HG03060 (cell line): ENCODE results near the gene INS.

Source experiments
- ATAC-seq: cut with Tn5 transposase; IDR thresholded peaks from one replicate; pipeline ENCODE4 v1.9.1; 2021; ENCODE audit warnings: low read depth, moderate number of reproducible peaks; ENCODE audit not compliant: unreplicated experiment

Gene INS

DNA sequence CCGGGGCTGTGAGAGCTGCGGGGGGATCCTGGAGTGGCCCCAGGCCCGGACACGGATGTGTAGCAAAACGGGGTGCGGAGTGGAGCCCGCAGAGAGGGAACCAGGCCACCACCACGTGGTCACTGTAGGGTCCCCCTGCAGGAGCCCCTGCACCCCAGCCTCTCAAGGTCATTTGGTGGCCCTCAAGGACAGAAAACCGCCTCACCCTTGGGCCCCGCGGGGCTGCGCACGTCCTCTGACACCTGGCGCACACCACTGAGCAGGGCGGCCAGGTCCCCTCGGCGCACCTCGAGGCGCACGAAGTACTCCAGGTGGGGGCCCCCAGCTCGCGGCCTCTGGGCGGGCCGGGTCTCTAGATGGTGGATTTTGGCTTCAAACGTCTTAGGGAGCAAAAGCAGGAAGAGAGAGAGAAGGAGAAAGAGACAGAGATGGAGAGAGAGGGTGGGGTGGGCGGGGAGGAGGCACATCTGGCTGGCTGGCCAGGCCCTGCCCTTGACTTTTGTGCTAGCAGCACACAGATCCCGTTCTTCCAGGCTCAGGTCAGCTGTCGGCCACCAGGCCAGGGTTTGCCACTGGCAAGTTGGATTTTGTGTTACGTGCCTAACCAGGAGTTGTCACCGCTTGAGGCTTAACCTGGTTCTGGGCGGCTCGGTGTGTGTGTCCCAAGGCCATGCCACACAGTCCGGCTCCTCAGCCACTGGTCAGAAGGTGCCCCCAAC, 7.4 kb upstream of the INS start:
- no peak for ATAC-seq

DNA sequence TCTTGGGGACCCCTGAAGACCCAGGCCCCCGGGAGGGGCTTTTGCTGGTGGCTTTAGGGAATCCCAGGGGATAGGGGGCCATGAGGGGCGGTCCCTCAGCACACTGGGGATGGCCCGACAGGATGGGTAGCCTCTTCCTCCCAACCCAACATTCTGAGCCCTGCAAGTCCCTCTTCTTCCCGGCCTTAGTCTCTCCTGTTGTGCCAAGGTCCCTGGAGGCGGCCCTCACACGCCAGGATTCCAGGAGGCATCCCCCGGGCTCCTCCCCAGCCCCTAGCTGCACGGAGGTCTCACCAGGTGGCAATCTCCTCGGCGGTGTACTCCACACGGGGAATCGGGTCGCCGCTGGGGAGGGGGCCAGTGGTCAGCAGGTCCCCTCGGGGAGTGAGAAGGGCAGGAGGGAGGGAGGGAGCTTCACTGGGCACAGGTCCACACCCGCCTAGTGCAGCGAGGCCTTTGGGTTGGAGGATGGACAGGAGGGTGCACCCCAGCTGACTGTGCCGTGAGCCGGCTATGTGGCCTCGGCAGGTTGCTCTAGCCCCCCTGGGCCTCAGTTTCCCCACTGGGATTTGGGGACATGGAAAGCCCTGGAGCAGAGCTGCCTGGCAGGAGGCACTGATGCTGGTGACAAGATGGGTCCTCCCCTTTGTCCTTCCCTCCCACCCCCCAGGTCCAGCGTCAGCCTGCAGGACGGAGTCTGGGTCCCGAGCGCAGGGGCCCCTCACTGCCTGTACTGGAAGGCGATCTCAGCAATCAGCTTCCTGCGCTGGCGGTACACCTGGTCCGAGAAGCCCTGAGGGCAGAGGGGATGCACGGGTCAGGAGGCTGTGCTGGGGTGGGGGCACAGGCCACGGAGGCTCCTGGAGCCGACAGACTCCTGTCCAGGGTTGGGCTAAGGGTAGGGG, 6.4 kb upstream of the INS start:
- no peak for ATAC-seq

DNA sequence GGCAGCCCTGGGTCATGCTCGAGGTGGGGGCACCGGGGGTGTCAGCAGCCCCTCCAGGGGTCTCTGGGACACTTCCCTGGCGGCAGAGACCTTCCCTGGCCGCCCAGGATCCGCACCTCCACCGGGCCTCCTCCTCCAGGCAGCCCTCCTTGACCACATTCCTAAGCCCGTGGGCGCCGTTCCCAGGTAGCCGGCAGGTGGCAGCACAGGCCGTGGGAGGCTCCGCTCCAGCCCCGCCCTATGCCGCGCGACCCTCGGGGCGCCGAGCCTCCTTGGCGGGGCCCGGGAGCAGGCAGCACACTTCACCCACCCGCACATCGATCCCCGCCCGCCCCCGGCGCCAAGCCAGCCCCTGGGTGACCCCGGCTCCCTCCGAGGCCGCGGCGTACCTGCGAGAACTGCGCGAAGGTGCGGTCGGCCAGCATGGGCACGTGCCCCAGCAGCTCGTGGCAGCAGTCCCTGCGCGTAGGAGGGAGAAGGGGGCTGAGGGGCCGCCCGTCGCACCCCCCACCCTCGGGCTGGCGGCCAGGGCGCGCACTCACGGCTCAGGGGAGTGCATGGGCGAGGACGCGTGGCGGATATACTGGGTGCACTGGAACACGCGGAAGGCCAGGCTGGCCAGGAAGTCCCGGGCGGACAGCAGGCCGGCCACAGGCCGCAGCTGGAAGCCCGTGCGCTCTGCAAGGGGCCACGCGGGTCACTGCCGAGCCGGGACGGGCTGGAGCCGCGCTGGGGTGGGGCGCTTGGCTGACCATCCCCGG, 5.3 kb upstream of the INS start:
- ATAC-seq, result no peak

DNA sequence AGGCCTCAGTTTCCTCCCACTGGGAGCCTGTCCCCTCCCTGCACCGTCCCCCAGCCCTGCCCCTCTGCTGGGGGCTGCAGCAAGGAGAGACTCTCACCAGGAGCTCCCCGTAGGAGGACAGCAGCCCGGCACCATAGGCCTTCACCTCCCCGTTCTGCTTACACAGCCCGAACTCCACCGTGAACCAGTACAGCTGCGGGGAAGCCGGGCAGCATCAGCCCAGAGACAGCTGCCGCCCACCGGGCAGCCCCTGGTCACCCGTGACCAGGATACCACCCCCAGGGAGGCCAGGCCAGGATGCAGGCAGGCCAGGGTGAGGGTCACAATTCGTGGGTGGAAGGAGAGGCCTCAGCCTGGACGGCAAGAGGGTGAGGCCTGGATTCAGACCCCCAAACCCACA, 4.6 kb upstream of the INS start:
- no peak for ATAC-seq

DNA sequence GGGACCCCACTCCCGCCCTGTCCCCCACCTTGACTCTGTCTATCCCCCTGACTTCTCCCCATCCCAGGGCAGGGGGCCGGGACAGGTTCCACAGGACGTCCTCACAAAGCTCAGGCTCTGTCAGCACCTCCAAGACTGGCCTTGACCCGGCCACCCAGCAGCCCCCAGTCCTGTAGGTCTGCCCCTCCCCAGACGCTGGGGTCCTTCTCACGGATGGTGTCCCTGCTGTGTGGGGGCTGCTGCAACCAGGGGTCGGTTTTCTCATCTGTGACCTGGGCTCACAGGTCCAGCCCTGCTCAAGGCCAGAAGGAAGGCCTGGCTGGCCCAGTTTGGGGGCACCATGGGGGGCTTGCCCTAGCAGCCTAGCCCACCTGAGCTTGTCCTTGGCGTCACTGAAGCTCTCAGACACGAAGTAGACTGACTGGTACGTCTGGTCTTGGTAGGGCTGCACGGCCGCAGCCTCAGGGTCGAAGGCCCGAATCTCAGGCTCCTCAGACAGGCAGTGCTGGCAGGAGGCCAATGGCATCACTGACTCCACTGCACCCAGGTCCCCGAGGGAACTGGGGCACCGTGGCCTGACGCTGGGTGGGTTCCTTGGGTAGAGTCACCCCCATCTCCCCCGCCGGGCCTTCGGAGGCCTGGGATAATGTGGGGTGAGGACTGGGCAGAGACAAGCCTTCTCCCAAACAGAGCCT, 4.0 kb upstream of the INS start:
- no peak for ATAC-seq

DNA sequence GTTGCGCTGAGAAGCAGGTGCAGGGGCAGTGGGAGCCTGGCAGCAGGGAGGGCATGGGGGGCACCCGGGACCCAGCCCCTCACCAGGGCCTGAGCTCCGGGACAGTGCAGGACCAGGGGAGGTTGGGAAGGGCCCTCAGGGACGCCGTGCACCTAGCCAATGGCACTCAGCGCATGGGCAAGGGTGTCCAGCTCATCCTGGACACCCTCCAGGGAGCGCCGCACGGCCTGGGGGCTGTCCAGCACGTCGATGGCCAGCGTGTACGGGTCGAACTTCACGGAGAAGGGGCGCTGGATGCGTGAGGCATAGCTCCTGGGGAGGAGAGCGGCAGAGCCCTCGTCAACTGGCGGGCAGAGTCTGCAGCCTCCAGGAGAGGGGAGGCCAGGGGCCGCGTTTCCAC, 3.1 kb upstream of the INS start:
- ATAC-seq, result no peak

DNA sequence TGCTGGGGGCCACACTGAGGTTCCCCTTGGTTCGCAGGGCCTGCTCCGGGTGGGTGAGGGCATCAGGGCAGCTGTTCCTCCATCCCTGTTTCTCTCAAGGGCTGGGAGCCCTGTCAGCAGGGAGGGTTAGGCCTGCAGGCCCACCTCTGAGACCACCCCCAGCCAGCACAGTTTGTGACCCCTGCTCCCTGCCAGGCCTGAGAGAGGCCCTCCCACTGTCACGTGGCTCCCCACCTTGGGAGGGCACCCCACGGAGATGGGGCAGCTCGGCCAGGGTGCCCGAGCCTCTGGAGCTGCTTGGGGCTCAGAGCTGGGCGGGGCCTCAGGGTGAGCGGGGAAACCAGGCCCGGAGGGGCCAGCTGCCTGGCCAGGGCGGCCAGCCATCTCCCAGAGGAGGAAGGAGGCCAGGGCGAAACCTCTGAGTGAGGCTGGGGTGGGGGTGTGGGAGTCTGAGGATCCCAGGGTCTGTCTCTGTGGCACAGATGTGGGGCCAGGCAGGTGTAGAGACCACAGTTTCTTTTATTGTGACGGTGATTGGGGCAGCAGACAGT, 2.5 kb upstream of the INS start:
- ATAC-seq, result no peak

DNA sequence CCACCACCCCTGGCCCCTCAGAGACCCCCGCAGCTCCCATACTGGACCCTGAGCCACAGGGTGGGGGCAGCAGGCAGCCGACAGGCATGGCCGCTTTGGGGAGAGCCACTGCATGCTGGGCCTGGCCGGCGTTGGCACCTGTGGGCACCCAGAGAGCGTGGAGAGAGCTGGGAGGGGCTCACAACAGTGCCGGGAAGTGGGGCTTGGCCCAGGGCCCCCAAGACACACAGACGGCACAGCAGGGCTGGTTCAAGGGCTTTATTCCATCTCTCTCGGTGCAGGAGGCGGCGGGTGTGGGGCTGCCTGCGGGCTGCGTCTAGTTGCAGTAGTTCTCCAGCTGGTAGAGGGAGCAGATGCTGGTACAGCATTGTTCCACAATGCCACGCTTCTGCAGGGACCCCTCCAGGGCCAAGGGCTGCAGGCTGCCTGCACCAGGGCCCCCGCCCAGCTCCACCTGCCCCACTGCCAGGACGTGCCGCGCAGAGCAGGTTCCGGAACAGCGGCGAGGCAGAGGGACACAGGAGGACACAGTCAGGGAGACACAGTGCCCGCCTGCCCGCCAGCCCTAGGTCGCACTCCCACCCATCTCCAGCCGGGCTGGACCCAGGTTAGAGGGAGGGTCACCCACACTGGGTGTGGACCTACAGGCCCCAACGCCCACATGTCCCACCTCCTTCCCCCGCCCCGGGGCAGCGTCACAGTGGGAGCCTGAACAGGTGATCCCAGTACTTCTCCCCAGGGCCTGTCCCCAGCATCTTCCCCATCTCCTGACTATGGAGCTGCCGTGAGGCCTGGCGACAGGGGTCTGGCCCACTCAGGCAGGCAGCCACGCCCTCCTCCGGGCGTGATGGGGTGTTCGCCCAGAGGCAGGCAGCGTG, 1.2 kb downstream of the INS start:
- no peak for ATAC-seq

DNA sequence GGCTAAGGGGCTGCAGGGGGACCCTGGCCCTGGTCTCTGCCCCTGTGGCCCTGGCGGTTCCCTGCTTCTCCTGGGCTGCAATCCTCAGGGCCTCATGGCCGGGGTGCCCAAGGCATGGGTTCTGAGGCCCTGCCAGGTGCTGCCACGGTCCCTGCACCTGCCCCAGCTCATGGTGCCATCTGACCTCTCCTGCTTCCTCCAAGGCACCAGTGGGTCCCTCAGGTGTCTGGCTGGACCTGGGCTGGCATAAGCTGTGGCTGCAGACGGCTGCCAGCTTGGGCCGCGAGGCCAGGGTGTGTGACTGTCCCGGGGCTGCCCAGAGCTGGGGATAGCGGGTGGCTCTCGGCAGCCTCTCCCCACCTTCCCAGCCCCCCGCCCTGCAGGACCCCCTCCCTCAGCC, 2.0 kb downstream of the INS start:
- no peak for ATAC-seq

DNA sequence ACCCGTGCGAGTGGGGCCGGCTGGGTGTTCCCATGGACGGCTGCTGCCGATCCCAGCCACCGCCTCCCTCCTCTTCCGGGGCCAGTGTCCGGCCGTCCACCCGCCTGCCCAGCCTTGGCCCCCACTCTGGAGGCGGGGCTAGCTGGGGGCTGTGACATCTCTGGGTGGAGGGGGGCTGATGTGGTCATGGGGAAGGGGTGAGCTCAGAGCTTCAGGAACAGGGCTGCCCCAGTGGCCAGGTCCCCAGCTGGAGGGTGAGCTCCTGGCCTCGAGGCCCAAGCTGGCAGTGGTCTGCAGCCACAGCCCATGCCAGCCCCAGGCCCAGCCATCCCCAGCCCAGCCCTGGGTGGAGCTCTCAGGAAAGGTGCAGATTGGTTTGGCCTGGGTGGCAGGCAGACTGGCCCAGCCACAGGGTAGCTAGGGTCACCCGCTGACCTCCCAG, 2.7 kb downstream of the INS start:
- ATAC-seq, result no peak

DNA sequence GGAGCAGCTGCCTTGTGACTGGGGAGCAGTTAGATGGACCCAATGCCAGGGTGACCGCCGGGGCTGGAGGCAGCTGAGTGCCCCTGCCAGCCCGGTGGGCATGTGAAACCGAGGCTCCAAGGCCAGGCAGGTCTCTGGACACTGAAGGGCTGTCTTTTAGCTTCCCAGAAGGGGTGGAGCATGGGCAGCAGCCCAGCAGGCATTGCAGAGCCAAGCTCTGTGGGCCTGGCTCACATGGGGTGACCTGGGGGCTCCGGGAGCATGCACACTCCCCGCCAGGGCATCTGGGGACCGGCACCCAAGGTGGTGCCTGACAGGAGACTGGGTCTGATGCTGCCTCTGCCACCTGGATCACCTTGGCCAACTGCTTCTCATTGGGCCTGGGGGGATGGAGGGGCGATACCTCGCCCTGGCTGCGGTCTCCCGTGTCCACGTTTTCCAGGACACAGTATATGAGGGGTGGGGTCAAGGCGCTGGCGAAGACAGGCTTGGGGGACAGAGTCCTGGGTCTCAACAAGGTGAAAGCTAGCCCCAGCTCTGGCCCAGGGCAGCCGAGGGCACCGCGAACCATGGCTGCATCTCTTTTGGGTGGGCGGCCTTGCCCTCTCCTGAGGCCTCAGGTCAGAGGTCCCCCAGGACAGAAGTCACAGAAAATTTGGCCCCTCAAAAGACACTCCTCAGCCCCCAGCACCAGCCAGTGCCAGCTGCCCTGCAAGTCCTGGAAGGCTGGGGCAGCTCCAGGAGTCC, 3.5 kb downstream of the INS start:
- ATAC-seq, result no peak

DNA sequence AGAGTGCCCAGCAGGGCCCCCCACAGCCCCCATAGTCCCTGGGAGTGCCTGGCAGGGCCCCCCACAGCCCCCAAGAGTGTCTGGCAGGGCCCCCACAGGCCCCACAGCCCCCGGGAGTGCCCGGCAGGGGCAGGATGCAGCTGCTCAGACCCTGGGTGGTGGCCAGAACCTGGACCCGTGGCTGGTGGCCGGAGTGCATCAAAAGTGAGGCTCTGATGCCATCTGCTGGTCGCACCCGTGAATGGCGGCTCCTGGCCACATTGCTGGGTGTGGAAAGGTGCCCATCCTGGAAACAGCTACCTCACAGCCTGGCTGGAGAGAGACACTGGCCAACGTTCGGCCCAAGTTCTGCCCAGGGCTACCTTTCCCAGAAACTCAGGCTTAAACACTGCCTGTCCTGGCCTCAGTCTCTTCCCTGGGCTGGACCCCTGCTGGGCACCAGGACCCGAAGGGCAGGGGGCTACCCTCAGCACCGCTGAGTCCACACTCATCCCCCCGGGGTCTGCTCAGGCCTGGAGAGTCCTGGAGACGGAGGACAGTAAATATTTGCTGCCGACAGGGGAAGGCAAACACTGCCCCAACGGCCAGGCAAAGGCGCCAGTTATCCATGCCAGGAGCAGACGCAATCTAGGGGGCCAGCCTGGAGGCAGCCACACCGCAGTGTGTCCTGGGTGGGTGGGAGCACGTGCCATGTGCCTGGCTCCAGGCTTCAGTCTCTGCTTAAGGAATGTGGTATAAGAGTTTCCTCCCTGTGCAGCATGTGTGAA, 4.4 kb downstream of the INS start:
- no peak for ATAC-seq

DNA sequence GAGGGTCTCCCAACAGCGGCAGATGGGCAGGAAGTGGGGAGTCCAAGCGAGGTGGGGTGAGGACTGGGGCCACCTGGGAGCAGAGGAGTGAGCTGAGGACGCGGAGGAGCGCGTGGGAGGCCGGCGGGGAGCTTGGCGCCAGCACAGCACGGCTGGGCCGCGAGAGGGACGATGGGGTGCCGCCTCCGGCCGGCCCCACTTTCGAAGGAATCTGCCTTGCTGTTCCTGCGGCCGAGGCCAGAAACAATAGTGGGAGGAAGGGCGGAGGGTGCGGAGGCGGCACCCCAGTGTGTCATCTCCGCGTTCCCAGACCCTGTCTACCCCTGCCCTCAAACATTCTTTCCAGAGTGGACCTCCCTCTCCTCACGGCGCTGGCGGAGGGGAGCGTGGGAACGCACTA, 5.5 kb downstream of the INS start:
- no peak for ATAC-seq

DNA sequence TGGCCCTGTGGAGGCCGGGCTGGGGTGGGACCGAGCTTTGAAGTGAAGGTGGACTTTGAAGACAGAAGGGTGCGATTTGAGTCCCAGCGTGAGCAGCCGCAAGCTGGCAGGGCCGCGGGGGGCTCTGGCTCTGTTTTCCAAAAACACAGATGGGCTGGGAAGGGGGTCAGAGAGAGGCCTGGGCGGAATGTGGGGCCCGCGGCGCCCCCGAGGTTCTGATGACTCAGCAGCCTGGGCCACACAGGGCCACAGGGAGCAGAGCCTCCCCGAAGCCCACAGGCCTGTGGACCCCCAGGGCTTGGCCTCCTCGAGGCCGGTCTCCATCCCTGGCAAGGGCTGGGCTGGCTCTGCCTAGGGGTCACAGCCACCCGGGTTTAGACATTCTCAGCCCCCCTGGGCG, 6.1 kb downstream of the INS start:
- ATAC-seq, result no peak

DNA sequence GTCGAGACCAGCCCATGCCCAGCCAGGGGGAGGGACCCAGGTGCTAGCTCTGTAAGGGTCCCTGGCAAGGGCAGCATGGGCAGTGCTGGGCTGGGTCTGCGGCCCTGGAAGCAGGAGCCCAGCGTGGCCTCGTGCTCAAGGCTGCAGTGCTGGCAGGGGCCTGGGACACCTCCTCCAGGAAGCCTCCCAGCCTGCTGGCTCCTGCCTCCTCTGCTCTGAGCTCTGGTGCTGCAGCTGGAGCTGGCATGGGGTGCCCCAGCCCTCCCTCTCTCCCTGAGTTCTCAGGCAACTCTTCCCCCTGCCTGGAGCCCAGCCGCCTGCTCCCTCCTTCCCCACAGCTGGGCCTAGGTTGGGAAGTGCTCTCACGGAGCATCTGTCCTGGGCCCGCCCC, 6.8 kb downstream of the INS start:
- ATAC-seq, result no peak

DNA sequence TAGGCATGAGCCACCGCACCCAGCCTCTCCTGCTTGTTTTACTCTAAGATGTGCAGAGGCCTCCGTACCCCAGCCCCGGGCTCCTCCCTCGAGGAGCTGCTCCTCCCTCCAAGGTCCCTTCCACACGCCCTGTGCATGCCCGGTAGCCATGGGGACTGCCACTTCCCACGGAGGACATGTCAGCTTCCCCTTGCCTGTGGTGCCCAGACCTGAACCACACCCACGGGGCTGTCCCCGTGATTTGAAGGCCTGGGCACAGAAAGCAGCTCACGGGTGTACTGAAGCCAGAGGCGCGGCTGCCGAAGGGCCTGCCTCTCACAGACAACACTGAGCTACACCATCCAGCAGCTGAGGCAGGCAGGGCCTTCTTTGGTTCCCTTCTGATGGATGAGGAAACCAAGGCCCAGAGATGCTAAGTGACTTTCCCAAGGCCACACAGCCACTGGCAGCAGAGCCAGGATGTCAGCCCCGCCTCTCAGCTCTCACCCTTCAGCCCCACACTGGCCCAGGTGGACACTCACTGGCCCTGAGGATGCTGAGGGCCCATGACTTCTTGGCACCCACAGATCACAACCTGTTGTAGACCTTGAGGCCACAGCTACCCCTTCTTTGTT, 7.3 kb downstream of the INS start:
- no peak for ATAC-seq

DNA sequence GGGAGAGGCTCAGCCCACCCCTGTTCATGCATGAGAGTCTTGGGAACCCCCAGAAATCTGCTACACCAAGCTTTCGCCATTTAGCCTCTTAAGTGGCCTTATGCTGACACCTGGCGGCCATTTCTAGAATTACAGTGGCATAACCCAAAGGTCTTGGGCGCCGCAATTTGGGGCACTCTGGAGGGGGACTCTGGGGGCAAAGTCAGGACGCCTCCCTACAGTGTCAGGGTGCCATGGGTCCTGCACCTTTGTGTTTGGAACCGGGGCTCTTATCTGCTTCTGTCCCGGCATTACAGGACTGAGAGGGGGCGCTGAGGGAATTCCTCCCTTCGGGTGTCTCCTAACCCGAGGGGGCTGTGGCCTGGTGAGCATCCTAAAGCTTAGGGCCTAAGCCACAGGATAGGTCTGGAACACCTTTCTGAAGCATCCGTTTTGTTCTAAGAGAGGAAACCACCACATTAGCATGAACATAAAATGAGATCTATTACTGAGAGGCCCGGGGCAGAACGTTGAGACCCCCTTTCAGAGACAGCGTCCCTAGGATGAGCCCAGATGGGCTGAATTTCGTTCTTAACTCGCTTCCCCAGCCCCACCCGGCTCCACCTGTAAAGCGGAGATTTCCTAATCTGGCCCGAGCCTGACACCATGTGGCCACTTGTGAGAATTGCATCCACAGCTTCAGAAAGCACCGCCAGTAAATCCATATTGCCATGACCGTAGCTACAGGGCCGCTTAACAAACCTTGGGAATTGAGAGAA, 9.3 kb downstream of the INS start:
- no peak for ATAC-seq
